NCI-H524 (cell line): Measurements from ENCODE around the gene GPRIN1.
"Not testable (repeated sequence)": the region's sequence is repeated elsewhere in the genome, so short reads cannot be mapped to it uniquely, and the experiment has no call there.

Source experiments
- DNase-seq, 2 experiments: peaks; one replicate each; lab custom pipeline; 2025; lab: John Stamatoyannopoulos, UW

GPRIN1 gene

DNA sequence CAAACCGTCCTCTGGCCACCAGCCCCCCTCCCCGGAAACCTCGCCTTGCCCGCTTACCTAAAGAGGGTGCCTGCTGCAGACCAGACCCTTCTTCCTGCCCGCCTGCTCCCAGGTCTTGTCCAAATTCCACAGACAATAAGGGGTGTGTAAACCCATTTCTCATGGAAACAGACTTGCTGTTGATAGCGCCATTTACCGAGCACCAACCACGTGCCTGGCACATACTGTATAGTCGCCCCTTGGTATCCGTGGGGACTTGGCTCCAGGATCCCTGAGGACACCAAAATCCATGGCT is 35.7 kb downstream of the GPRIN1 start:
- no peak for DNase-seq

GRCh38 chr5:176573564-176574296 is 36.2 kb downstream of the GPRIN1 start:
- peak; percentile 13 to 54 for DNase-seq

GRCh38 chr5:176570044-176570443 is 39.9 kb downstream of the GPRIN1 start:
- peak in 1 of 2 experiments; percentile 12 for DNase-seq

- no peak for DNase-seq
Observed at GRCh38 chr5:176568657-176569056, 41.3 kb downstream of the GPRIN1 start.

GRCh38 chr5:176565760-176566288 is 44.1 kb downstream of the GPRIN1 start:
- DNase-seq: no peak

GRCh38 chr5:176564002-176564401 is 46.0 kb downstream of the GPRIN1 start:
- DNase-seq: no peak

GRCh38 chr5:176562189-176562588 is 47.8 kb downstream of the GPRIN1 start:
- no peak for DNase-seq

DNA sequence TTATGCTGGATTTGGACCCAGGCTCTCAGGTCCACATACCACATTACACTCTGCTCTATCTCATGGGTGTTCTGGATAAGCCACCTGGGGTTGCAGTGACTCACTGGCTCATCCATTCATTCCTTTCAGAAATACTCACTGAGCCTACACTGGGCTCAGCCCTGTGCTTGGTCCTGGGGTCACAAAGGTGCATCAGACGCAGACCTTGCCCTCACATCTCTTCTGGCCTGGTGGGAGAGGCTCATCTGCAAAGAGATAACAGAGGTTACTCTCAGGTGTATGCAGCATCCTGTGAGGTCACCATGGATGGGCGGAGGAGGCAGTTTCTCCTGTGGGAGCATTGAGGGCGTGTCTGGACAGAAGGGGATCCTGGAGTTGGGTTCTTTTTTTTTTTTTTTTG is 48.7 kb downstream of the GPRIN1 start:
- DNase-seq: no peak

DNA sequence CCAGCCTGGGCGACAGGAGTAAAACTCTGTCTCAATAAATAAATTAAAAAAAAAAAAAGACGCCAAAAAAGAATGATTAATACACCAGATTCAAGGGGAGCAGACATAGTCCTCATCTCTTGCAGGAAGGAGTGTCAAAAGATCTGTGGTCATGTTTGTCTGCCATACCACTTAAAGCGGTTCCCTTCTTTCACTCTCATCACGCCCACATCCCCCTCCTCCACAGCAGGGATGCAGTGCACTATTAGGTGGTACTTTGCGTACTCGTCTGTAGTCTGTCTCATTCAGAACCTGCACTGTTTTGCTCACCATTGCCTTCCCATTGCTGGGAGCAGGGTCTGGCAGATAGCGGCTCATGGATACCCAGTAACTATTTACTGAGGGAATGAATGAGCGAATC is 49.6 kb downstream of the GPRIN1 start:
- no peak for DNase-seq

DNA sequence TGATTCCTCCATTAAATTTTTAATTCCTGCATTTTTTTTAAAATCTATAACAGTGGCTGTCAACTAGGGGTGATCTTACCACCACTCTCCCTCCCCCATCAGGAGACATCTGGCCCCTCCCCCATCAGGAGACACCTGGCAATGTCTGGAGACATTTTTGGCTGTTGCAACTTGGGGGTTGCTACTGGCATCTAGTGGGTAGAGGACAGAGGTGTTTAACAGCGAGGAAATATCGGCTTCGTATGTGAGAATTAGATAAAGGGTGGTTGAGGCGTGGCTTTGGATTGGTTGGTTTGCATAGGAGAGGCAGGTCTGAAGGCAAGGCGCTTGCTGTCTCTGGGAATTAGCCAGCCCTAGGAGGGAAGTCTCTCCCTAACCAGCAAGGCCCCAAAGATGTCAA is 50.3 kb downstream of the GPRIN1 start:
- DNase-seq: peak; percentile 25 to 65

GRCh38 chr5:176557846-176558245 is 52.1 kb downstream of the GPRIN1 start:
- DNase-seq: no peak

GRCh38 chr5:176553260-176554085 is 56.5 kb downstream of the GPRIN1 start:
- no peak for DNase-seq

- DNase-seq: no peak
Observed at GRCh38 chr5:176552332-176552869, 57.6 kb downstream of the GPRIN1 start.

DNA sequence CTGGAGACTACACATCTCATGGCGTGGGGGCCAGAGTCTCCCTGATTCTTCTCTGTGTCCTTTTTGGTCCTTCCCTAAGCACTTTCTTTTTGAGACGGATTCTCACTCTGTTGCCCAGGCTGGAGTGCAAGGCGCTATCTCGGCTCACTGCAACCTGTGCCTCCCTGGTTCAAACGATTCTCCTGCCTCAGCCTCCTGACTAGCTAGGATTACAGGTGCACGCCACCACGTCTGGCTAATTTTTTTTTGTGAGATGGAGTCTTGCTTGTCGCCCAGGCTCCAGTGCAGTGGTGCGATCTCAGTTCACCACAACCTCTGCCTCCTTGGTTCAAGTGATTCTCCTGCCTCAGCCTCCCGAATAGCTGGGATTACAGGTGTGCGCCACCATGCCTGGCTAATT is 59.0 kb downstream of the GPRIN1 start:
- not testable (repeated sequence) for DNase-seq

- no peak for DNase-seq
Observed at GRCh38 chr5:176550275-176550831, 59.6 kb downstream of the GPRIN1 start.

GRCh38 chr5:176549871-176550270 is 60.1 kb downstream of the GPRIN1 start:
- no peak for DNase-seq

- no peak for DNase-seq
Observed at GRCh38 chr5:176548967-176549444, 61.0 kb downstream of the GPRIN1 start, which contains the start of gene CDHR2. Gene CDHR2 (plus strand): TSS chr5:176549342. CDS start chr5:176565353, 16,011 bp downstream.

- no peak for DNase-seq
Observed at GRCh38 chr5:176547802-176548201, 62.2 kb downstream of the GPRIN1 start.
